Ramos (cell line): Measurements from ENCODE around the gene UPK3BL2.
"Not testable (repeated sequence)": the region's sequence is repeated elsewhere in the genome, so short reads cannot be mapped to it uniquely, and the experiment has no call there.

Experiments
- in situ Hi-C: fragments of 300-500 bp; cut with MboI; formaldehyde crosslinking; loops from one replicate; pipeline ENCODE4 v1.14.3; 2022; ENCODE audit warnings: low sequenced_read_pairs; ENCODE audit not compliant: unreplicated experiment

The UPK3BL2 gene, protein sequence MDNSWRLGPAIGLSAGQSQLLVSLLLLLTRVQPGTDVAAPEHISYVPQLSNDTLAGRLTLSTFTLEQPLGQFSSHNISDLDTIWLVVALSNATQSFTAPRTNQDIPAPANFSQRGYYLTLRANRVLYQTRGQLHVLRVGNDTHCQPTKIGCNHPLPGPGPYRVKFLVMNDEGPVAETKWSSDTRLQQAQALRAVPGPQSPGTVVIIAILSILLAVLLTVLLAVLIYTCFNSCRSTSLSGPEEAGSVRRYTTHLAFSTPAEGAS

DNA sequence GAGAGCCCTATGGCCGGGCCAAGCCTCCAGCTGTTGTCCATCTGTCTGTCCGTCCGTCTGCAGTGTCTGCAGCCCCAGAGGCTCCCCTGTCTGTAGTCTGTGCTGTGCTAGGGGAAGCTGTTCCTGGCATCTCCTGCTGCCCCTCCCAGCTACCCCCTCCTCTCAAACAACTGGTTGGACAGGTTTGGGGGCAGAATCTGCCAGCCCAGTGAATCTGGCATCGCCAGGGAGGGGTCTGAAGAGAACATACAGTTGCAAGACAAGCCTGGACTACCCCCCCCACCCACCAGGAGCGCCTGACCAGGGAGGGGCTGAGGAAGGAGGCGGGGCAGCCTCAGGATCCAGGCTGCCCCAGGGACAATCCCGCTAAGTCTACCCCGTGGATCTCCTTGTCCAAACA, at the start of gene UPK3BL2:
TSS of gene UPK3BL2 (minus strand) at position 101 of the 400 bp plus-strand sequence. CDS start at position 41, 60 bp downstream.
- in situ Hi-C loops = not testable (repeated sequence)

DNA sequence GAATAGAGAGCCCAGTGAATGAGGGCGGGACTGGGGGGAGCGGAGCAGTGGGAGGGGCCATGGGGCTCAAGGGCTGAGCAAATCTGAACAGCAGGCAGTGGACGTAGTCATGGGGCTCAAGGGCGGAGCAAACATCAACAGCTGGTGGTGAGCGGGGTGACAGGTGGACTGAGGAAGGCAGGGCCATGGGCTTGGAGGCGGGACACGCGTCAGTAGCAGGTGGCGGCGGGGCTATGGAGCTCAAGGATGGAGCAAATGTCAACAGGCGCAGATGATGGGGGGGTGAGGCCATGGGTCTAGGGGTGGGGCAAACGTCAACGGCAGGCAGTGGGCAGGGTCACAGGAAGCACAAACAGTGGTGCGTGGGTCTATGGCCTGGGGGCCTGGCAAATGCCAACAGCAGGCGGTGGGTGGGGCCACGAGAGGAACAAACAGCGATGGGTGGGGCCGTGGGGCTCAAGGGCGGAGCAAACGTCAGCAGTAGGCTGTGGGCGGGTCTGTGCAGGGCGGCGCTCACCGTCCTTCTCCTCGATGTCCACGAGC, 49.1 kb upstream of the UPK3BL2 start:
- in situ Hi-C loops = not testable (repeated sequence)

DNA sequence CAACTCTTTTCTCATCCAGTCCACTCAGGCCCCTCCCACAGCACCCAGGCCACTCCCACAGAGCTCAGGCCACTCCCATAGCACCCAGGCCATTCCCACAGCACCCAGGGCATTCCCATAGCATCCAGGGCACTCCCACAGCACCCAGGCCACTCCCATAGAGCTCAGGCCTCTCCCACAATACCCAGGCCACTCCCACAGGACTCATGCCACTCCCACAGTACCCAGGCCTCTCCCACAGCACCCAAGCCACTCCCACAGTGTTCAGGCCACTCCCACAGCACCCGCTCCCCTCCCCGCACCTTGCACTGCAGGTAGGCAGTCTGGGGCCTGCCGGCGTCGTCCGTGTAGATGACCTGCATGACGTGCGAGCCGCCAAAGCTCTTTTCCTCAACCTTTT, 46.4 kb upstream of the UPK3BL2 start:
- in situ Hi-C loops = not testable (repeated sequence)

DNA sequence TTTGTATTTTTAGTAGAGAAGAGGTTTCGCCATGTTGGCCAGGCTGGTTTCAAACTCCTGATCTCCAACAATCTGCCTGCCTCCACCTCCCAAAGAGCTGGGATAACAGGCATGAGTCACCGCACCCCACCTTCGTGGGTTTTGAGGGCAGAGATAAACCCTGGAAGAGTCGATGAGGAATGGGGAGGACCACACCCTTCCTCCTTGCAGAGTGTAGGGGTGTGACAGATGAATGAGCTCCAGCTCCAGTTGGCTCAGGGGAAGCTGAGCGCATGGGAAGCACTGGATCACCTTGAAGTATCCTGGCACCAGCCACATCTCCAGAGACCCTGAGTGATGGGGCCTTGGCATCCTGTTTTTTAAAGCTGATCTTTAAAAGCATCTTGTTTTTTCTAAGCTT, 40.0 kb upstream of the UPK3BL2 start:
- in situ Hi-C loops = not testable (repeated sequence)

DNA sequence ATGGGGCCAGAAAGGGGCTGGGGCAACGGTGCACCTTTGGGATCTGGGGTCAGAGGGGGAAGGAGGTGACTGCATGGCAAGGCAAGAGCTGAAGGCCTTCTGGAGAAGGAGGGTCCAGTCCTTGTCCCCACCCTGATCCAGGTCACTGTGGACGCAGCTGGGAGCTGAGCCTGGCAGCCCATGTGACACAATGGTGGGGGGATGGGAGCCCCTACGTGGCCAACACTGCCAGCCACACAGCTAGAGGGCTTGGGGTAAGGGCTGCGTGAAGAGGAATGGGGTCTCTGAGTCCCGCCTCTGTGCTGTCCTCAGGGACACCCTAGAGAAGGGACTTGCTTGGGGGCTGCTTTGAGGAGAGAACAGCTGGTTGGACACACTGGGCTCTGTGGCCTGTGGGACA, 38.2 kb upstream of the UPK3BL2 start:
- in situ Hi-C loops = not testable (repeated sequence)

DNA sequence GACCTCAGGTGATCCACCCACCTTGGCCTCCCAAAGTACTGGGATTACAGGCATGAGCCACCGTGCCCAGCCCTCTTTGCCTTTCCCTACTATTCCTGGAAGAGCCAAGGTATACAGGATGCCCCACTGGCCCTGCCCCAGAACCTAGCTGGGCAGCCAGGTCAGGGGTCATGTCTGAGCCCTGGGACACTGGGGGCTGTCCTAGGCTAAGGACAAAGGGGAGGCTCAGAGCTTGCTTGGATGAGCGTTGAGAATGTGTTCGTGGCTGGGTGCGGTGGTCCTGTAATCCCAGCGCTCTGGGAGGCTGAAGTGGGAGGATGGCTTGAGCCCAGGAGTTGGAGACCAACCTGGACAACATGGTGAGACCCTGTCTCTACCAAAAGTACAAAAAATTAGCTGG, 35.0 kb upstream of the UPK3BL2 start:
- in situ Hi-C loops = not testable (repeated sequence)

DNA sequence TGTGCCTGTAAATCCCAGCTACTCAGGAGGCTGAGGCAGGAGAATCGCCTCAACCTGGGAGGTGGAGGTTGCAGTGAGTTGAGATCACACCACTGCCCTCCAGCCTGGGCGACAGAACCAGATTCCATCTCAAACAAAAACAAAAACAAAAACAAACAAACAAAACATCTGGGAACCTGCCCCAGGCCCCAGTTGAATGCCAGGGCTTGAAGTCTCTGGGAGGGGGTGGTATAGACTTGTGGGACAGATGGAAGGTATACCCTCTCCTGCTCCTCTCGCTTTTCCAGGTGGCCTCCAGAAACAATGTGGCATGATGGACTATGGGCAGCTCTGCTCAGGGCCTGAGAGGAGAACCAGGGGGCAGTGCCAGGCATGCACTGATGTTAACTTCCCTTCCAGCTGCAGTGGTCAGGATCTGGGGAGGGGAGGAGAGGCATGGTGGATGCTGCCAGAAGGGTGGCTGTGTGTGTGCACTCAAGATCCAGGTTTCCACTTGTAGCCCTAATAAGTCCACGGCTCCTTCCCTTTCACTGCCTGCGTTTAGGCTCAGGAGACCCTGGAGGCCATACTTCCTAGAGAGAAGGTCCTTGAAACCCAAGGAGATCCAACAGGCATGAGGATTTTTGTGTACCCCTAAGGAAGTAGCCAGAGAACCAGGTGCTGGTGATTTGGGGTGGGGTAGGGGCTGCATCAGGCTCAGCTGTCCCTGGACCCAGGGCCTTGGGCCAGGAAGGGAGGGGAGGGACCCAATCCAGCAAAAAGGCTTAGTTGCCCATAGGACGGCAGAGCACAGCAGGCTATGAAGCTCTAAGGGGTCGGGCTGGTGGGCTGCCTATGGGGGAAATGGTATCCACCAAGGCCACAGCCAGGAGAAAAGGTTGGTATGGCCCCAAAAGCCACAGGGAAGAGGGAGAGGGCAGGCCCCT, 34.1 kb upstream of the UPK3BL2 start:
- in situ Hi-C loops = not testable (repeated sequence)

DNA sequence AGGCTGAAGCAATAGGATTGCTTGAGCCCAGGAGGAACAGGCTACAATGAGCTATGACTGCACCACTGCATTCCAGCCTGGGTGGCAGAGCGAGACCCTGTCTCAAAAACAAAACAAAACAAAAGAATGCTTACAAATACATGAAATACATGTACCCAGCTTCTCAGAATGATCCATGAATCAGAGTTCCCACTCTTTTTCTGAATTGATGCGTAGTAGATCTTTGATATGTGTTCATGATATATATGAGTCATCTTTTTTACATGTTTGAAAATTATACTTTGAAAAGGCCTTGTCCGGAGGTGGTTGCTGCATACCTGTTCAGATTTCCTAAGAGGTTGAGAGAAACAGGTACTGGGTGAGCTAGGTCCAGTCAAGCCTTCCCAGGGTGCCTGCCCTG, 32.9 kb upstream of the UPK3BL2 start:
- in situ Hi-C loops = not testable (repeated sequence)

DNA sequence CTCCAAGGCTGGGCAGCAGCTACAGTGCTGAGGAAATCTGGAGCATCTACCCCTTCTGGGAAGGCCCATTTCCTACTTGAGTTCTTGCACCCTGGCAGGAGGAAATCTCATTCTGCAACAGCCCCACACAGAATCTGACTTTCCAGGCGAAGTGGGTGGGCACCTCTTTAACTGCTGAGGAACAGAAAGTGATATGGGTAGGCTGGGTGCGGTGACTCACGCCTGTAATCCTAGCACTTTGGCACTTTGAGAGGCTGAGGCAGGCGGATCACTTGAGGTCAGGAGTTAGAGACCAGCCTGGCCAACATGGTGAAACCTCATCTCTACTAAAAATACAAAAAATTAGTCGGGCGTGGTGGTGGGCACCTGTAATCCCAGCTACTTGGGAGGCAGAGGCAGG, 31.1 kb upstream of the UPK3BL2 start:
- in situ Hi-C loops = not testable (repeated sequence)

DNA sequence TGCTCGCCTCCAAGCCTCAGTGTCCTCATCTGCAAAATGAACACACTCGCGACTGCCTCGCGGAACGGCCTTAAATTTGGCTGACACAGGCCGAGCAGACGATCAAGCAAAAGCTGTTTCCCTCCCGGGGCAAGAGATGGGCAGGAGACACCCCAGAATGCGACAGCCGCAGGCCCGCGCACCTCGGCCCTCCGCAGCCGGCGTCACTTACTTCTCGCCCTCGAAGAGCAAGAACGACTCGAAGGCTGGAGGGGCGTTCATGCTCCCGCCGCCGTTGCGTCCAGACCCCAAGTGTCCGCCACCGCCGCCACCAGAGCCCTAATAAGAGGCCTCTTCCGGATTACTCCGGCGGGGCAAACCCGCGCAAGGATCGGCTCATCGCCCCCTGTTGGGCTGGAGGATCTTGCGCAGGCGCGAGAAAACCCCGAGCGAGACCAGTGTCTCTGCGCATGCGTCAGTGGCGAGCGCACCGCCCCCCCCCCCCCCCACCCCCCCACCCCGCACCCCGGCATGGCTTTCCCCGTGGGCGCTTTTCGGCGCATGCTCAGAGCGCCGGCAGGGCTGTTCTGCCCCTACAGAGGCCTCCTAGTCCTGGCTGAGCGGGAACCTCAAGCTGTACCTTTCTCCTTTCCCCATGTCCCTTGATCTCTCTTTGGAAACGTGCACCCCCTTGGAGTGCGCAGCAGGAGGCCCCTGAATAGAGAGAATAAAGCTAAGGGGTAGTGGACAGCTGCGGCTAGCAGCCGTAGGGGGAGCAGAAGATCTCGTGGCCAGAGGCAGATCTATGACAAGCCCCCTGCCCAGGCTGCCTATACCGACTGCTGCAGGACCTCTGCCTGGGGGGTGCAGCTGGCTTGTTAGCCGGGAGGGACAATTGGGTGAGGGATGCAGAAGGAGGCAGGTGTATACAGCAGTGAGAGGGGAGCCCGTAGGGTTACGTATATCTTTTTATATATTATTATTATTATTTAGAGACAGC, 29.1 kb upstream of the UPK3BL2 start, which contains the start of gene POLR2J3:
TSS of gene POLR2J3 (minus strand) at position 323 of the 979 bp plus-strand sequence. CDS start at position 261, 62 bp downstream.
- in situ Hi-C loops = not testable (repeated sequence)

DNA sequence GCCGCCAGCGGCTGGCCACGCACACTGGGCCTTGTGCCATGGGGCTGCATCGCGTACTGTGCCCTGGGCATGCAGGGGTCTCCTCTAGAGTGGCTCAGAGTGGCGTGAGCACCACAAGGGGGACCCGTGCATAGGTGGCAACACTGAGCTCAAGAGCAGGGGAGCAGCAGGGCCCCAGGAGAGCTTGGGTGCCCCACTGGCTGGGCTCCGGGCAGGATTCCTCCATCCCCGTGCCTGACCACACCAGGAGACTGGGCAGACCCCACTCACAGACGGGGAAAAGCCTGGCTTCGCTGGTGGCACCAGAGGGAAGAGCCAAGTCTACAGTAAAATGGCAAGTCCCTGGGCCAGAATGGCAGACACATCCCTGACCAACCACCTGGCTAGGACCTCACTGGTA, 25.1 kb upstream of the UPK3BL2 start:
- in situ Hi-C loops = not testable (repeated sequence)

DNA sequence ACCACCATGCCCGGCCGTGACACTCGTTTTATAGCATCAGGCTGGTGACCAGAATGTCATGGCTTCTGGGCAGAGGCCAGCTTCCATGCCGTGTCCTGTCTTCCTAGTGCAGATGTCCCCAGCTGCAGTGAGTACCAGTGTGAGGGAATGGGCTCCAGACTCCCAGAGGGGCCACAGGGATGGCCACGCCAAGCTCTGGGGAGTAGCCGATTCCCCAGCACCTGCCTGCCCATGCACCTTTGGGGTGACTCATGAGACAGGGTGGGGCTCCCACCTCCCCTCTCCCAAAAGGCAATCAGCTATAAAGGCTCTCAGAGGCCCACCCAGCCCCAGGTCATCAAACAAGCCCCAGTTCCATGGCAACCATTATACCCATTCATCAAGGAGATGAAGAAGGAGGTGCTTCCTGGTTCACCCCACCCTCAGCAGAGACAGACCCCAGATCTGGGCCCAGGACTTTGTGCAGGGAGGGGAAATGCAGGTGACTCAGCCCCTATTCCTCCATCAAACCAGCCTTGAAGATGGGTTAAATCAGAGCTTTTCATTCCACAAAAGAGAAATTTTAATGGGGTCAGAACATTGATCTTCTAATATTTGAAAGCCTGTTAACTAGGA, 7.4 kb upstream of the UPK3BL2 start, which contains the start of gene SPDYE2:
TSS of gene SPDYE2 (plus strand) at position 419 of the 615 bp plus-strand sequence. CDS start 2,030 bp downstream, outside the sequence.
- in situ Hi-C loops = not testable (repeated sequence)

DNA sequence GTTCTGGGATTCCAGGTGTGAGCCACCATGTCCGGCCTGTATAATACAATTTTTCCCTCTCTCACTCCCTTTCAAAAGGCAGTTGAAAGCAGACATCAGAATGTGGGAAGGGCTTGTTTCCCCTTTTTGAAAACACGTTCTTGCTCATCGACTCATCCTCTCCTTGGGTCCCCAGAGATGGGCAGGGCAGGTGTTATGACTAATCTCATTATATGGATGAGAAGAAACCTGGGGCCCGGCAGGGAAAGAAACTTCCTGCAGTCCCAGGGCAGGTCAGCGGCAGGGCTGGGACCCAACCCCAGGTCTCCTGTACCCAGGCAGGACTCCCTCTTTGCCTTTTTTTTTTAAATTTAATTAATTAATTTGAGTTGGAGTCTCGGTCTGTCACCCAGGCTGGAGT, 2.9 kb upstream of the UPK3BL2 start:
- in situ Hi-C loops = not testable (repeated sequence)

DNA sequence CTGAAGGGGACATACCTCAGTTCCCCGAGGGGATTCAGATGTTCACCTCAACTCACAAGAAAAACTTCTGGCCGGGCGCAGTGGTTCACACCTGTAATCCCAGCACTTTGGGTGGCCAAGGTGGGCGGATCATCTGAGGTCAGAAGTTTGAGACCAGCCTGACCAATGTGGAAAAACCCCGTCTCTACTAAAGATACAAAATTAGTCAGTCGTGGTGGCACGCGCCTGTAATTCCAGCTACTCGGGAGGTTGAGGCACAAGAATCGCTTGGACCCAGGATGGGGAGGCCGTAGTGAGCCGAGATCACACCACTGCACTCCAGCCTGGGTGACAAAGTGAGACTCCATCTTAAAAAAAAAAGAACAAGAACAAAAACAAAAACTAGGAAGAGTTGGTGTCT, 1.8 kb upstream of the UPK3BL2 start:
- in situ Hi-C loops = not testable (repeated sequence)

DNA sequence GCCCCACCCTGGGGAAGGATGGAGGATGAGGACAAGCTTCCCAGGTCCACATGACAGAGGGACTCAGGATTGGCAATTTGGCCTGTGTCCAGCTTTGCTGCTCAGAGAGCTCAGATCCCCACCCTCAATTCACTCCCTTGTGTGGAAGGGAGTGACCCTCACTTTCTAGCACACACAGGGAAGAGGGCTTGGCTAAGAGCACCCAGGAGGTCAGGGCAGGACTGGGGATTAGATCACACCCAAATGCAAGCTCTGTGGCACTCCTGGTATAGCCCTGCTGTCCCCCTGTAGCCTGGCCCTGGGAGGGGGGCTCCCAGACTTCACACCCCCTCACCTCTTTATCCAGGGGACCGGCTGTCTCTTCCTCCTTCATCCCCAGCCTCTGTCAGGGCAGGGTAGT, 876 bp upstream of the UPK3BL2 start:
- in situ Hi-C loops = not testable (repeated sequence)

DNA sequence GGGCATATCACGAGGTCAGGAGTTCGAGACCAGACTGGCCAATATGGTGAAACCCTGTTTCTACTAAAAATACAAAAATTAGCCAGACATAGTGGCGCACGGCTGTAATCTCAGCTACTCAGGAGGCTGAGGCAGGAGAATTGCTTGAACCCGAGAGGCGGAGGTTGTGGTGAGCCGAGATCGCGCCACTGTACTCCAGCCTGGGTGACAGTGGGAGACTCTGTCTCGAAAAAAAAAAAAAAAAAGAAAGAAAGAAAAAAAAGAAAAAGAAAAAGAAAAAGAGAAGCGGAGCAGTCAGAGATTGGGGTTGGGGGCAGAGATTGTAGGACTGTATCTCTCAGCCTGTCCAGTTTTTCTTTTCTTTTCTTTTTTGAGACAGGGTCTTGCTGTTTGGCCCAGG, 725 bp downstream of the UPK3BL2 start:
- in situ Hi-C loops = not testable (repeated sequence)

DNA sequence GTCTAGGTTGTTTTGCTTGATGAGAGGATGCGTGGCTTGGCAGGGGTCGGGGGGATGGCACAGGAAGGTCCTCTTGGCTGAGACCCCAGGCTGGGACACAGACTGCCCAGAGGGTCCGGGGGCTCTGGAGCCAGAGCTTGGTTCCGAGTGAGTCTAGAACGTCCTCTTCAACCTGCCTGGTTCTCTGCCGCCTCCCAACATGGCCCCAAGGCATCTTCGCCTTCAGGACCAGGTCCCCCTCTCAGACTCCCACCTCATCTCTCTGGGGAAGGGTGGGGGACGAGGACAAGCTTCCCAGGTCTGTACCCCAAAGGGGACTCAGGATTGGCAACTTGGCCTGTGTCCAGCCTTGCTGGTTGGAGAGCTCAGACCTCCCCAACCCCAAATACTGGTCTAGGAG, 1.4 kb downstream of the UPK3BL2 start:
- in situ Hi-C loops = not testable (repeated sequence)

DNA sequence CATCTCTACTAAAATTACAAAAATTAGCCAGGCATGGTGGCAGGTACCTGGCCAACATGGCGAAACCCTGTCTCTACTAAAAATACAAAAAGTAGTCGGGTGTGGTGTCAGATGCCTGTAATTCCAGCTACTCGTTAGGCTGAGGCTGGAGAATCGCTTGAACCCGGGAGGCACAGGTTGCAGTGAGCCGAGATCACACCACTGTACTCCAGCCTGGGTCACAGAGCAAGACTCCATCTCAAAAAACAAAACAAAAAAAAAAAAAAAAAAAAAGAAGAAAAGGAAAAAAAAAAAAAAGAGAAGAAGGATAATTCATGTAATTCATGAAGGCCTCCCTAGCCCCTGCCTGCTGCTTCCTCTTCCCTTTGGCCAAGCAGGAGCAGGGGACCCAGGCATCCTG, 2.9 kb downstream of the UPK3BL2 start:
- in situ Hi-C loops = not testable (repeated sequence)

DNA sequence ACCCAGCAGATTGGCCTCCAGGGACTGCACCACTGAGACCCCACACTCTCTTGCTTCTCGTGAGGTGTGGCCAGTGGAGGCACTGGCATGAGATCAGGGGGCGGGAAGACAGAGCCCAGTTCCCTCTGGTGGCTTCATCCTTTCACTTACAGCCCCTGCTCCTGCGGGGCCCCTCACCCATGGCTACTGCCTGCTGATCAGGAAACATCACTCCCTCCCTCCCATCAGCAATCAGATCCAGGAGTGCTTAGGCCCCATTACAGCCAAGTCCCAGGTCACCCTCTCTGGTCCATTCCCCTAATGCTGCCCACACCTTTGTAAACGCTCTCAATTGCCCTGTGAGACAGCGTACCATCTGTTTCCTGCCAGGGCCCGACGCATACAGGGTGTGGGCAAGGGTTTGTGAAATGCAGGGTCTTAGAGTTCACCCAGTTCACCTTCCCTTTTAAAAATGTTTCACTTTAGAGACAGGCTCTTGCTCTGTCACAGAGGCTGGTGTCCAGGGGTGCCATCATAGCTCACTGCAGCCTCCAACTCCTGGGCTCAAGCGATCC, 8.4 kb downstream of the UPK3BL2 start:
- in situ Hi-C loops = not testable (repeated sequence)
